AG09309 (cell line): Measurements from ENCODE around the gene SEMA3B.
"Not testable (repeated sequence)": the region's sequence is repeated elsewhere in the genome, so short reads cannot be mapped to it uniquely, and the experiment has no call there.

Experiments used
- DNase-seq: peaks from one replicate; pipeline ENCODE4 v3.0.0-alpha.2; 2010; ENCODE audit warnings: low read depth
- H3K4me3 ChIP-seq: 2 replicates; pipeline ENCODE4 v1.5.1; 2011; ENCODE audit warnings: mild to moderate bottlenecking, low read depth, low read length, moderate library complexity; ENCODE audit not compliant: control insufficient read depth
- TF ChIP-seq, protein P1 (sequence below): IDR thresholded peaks from 2 replicates; pipeline ENCODE4 v1.5.1; 2011; ENCODE audit warnings: mild to moderate bottlenecking, low read depth, low read length, inconsistent platforms; ENCODE audit not compliant: insufficient read depth, control insufficient read depth; ENCODE audit errors: missing control alignments

Gene SEMA3B

DNA sequence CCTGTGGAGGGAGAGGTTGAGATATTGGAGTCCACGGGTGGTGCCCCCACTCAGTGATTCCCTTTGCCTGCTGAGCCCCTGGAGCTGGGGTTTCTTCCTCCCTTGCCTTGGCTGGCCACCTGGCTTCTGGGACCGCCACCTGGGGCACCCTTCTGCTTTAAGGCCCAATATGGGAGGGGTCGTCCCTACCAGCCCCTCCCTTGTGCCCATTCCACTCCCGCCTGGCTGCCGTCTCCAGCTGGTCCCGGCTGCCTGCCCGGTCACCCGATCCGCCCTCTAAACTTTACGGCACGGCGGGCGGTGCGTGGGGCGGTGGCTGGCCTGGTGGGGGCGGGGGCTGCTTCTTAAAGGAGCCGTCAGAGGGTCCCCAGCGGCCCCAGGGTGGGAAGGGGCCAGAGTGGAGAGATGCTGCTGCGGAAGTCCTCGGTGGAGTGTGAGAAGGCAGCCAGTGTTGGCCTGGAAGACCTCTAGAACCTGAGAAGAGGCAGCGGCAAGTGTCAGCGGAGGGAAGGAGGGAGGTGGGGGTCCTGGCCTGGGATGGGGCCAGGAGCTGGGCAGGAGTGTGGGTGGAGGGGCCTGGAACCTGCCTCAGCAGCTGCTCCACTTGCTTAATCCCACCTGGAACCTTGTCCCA, 1.6 kb upstream of the SEMA3B start:
- peak overlapping the region; percentile 53 for H3K4me3 ChIP-seq
- TF ChIP-seq, protein P1, sequence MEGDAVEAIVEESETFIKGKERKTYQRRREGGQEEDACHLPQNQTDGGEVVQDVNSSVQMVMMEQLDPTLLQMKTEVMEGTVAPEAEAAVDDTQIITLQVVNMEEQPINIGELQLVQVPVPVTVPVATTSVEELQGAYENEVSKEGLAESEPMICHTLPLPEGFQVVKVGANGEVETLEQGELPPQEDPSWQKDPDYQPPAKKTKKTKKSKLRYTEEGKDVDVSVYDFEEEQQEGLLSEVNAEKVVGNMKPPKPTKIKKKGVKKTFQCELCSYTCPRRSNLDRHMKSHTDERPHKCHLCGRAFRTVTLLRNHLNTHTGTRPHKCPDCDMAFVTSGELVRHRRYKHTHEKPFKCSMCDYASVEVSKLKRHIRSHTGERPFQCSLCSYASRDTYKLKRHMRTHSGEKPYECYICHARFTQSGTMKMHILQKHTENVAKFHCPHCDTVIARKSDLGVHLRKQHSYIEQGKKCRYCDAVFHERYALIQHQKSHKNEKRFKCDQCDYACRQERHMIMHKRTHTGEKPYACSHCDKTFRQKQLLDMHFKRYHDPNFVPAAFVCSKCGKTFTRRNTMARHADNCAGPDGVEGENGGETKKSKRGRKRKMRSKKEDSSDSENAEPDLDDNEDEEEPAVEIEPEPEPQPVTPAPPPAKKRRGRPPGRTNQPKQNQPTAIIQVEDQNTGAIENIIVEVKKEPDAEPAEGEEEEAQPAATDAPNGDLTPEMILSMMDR = no peak
- DNase-seq = no peak

DNA sequence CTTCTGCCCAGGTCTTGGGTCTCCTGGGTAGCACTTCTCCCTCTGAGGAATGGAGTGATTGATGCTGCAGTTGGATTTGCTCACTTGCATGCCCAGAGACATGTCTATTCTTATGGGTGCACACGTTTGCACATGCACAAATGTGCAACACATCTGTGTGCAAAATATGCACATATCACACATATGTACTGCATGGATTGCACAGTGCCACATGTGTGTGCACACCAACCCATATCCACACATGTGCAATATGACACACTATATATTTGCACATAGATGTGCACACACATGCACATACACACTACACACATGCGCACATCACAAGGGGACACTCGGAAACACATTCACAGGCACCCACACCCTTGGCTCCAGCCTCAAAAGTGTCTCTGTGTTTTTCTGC, 671 bp upstream of the SEMA3B start:
- H3K4me3 ChIP-seq = no peak overlapping the region
- TF ChIP-seq, protein P1 = no peak
- DNase-seq = no peak

DNA sequence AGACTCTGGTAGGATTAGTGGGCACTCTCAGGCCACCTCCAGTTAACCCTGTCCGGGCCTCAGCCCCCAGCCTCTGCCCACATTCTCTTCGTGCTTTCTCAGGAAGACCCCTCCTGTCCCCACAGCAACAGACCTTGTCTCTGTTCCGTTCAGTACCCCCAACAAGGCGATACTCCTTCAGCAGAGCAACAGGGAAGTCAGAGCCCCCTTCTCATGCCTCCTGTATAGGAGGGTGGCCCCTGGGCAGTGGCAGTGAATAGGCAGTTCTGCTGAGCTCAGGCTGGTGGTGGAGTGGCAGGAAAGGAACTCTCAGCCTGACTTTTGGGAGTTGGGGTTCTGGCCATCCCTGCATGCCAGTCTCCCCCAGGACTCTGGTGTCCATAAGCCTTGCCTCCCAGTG, 513 bp downstream of the SEMA3B start:
- no peak for DNase-seq
- TF ChIP-seq, protein P1 = no peak
- peak overlapping the region; percentile 30 for H3K4me3 ChIP-seq

DNA sequence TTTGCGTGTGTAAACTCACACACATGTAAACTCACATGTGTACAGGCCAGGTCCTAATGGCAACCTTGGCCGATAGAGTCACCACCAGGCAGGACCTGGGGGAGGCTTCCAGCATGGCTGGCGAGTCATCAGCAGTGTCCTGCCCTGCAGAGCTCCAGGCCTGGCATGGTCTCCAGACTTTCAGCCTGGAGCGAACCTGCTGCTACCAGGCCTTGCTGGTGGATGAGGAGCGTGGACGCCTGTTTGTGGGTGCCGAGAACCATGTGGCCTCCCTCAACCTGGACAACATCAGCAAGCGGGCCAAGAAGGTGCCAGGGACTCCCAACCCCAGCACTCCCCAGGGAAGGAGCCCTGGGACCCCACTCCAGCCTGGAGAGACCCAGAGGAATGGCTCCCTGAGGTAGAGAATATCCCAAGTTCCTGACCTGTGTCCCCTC, 1.0 kb downstream of the SEMA3B start:
- no peak overlapping the region for H3K4me3 ChIP-seq
- DNase-seq = no peak
- TF ChIP-seq, protein P1 = no peak

DNA sequence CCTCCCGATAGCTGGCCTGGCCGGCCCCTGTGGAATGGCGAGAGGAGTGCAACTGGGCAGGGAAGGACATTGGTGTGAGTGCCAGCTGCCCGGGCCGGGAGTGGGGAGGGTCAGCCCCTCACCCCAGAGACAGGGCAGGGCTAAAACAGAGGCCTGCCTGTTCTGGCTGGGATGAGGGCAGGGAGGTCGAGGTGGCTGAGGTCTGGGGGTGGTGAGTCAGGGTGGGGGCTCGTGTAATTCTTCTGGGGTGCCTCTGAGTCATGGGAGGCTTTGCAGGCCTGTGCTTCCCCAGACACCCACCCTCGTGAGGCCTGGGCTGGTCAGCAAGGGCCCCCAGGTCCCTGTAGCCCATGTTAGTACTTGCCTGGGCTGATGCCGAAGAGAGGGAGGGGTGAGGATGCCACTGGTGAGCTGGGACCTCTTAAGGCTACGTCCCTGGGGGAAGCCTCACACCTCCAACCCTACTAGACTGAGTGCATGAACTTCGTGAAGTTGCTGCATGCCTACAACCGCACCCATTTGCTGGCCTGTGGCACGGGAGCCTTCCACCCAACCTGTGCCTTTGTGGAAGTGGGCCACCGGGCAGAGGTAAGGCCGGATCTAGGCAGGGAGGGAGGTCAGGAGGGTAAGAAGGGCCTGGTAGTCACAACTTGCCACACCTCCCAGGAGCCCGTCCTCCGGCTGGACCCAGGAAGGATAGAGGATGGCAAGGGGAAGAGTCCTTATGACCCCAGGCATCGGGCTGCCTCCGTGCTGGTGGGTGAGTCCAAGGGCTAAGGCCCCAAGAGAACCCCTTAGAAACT, 1.7 kb downstream of the SEMA3B start:
- H3K4me3 ChIP-seq = no peak overlapping the region
- TF ChIP-seq, protein P1 = no peak
- no peak for DNase-seq

DNA sequence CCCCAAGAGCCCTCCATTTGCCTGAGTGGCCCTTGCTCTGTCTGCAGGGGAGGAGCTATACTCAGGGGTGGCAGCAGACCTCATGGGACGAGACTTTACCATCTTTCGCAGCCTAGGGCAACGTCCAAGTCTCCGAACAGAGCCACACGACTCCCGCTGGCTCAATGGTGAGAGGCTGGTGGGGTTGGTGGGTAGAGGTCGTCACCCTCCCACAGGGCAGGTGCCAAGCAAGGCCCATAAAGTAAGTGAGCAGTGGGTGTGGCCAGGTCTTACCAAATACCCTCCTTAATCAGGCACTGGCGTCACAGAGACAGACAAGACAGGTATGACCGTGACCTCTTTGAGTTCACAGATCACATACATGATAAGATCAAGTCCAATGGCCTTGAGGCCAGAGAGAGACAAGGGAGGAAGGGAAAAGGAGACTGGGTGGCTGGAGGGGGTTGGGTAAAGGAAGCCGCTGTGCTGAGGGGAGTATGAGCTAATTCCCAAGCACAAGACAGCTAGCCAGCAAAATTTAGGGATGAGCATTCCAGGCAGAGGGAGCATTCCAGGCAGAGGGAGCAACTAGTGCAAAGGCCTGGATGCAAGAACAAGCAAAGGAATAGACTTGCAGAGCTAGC, 2.5 kb downstream of the SEMA3B start:
- DNase-seq = no peak
- TF ChIP-seq, protein P1 = no peak
- no peak overlapping the region for H3K4me3 ChIP-seq

DNA sequence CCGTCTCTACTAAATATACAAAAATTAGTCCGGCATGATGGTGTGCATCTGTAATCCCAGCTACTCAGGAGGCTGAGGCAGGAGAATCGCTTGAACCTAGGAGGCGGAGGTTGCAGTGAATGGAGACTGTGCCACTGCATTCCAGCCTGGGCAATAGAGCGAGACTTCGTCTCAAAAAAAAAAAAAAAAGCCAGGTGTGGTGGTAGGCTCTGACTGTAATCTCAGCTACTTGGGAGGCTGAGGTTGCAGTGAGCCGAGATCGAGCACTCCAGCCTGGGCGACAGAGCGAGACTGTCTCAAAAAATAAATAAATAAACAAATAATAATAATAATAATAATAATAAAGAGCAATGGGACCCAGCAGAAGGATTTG, 3.6 kb downstream of the SEMA3B start:
- not testable (repeated sequence) for H3K4me3 ChIP-seq, DNase-seq
